NT2/D1 (cell line): Measurements from ENCODE around the gene PMVK.

Source experiments
- DNase-seq: peaks from one replicate; pipeline ENCODE4 v3.0.0-alpha.2; 2011; ENCODE audit warnings: low read depth, low spot score
- H3K27me3 ChIP-seq: 2 replicates; pipeline ENCODE4 v1.6.0; 2011; ENCODE audit warnings: mild to moderate bottlenecking; ENCODE audit not compliant: insufficient read length, insufficient read depth
- H3K36me3 ChIP-seq: 2 replicates; pipeline ENCODE4 v1.6.1; 2011; ENCODE audit warnings: mild to moderate bottlenecking, low read length, mixed read lengths; ENCODE audit not compliant: insufficient read depth, insufficient read length
- H3K4me1 ChIP-seq: 2 replicates; pipeline ENCODE4 v1.5.1; 2011; ENCODE audit not compliant: insufficient read depth, insufficient read length
- H3K4me3 ChIP-seq: 2 replicates; pipeline ENCODE4 v1.5.1; 2011; ENCODE audit warnings: low read depth; ENCODE audit not compliant: insufficient read length
- H3K9ac ChIP-seq: 2 replicates; pipeline ENCODE4 v1.6.0; 2011; ENCODE audit warnings: low read depth; ENCODE audit not compliant: insufficient read length
- H3K9me3 ChIP-seq: 2 replicates; pipeline ENCODE4 v1.5.1; 2011; ENCODE audit warnings: mild to moderate bottlenecking, low read length; ENCODE audit not compliant: insufficient read depth
- SUZ12 ChIP-seq: IDR thresholded peaks from 2 replicates; pipeline ENCODE4 v1.6.1; 2011; ENCODE audit not compliant: insufficient read length, insufficient read depth; ENCODE audit errors: extremely low read depth
- YY1 ChIP-seq: IDR thresholded peaks from 2 replicates; pipeline ENCODE4 v1.6.1; 2011; ENCODE audit not compliant: insufficient read length, insufficient read depth
- ZNF274 ChIP-seq: IDR thresholded peaks from 2 replicates; pipeline ENCODE4 v1.6.1; 2011; ENCODE audit warnings: mild to moderate bottlenecking, low read depth, low read length

The PMVK gene

GRCh38 chr1:154880671-154881070, 55.8 kb downstream of the PMVK start:
- H3K27me3 ChIP-seq: no peaks in the 10 kb centered on the region
- TF ChIP-seq SUZ12 (no peak), ZNF274 (no peak), YY1 (no peak)
- H3K4me1 ChIP-seq: no peaks in the 10 kb centered on the region
- no peak overlapping the region for H3K4me3 ChIP-seq
- H3K9ac ChIP-seq: no peak overlapping the region
- H3K36me3 ChIP-seq: no peaks in the 10 kb centered on the region
- H3K9me3 ChIP-seq: no peaks in the 10 kb centered on the region
- DNase-seq: no peak

GRCh38 chr1:154879038-154879421, 57.5 kb downstream of the PMVK start:
- Histone ChIP-seq H3K9ac (peak overlapping the region; percentile 13), H3K4me1 (no peaks in the 10 kb centered on the region), H3K9me3 (no peaks in the 10 kb centered on the region), H3K4me3 (no peak overlapping the region), H3K36me3 (no peaks in the 10 kb centered on the region), H3K27me3 (no peaks in the 10 kb centered on the region)
- TF ChIP-seq YY1 (no peak), SUZ12 (no peak), ZNF274 (no peak)
- DNase-seq: no peak

- Histone ChIP-seq H3K27me3 (no peaks in the 10 kb centered on the region), H3K9me3 (no peaks in the 10 kb centered on the region), H3K36me3 (no peaks in the 10 kb centered on the region), H3K4me1 (no peaks in the 10 kb centered on the region), H3K4me3 (no peak overlapping the region), H3K9ac (peak overlapping the region; percentile 59)
- TF ChIP-seq YY1 (no peak), SUZ12 (no peak), ZNF274 (no peak)
- peak; percentile 84 for DNase-seq
Measured at GRCh38 chr1:154878371-154879037, 58.0 kb downstream of the PMVK start.

GRCh38 chr1:154877370-154877974, 59.0 kb downstream of the PMVK start:
- TF ChIP-seq ZNF274 (no peak), YY1 (no peak), SUZ12 (no peak)
- H3K27me3 ChIP-seq: peaks cover 2% of the 10 kb centered on the region

GRCh38 chr1:154876842-154877369, 59.6 kb downstream of the PMVK start:
- no peak overlapping the region for H3K9ac ChIP-seq
- H3K4me3 ChIP-seq: no peak overlapping the region
- DNase-seq: no peak
- H3K27me3 ChIP-seq: peaks cover 2% of the 10 kb centered on the region
- no peaks in the 10 kb centered on the region for H3K36me3 ChIP-seq
- H3K9me3 ChIP-seq: no peaks in the 10 kb centered on the region
- no peaks in the 10 kb centered on the region for H3K4me1 ChIP-seq
- TF ChIP-seq SUZ12 (no peak), ZNF274 (no peak), YY1 (no peak)

More at GRCh38 chr1:154877370-154877974, 59.0 kb downstream of the PMVK start:
- Histone ChIP-seq H3K4me1 (no peaks in the 10 kb centered on the region), H3K9me3 (no peaks in the 10 kb centered on the region), H3K36me3 (no peaks in the 10 kb centered on the region), H3K4me3 (no peak overlapping the region), H3K9ac (peak overlapping the region; percentile 23)
- DNase-seq: no peak
